GM12878 (cell line): ENCODE data around the gene NARF. TPM values are rescaled to one million over a fixed set of nuclear protein-coding genes. Genes with fewer than 3 reads are reported as not detected.
A peak's percentile ranks its signal among the peaks of the same experiment; 100 is the strongest.

Experiments used
- BHLHE40 ChIP-seq, 2 experiments: fragments of 450-650 bp in 1 of 2; IDR thresholded peaks; 2 replicates each; pipeline ENCODE4 v1.6.1; 2011 to 2017; ENCODE audit warnings: low read depth in 2 of 2, borderline replicate concordance in 1 of 2, improper control_type of control experiment in 1 of 2, low read length in 1 of 2, mild to moderate bottlenecking in 1 of 2
- CTCF ChIP-seq, 3 experiments: IDR thresholded peaks in 2 of 3; conservative IDR thresholded peaks in 1 of 3; 2 replicates each; pipeline ENCODE4 v1.5.1; 2011; ENCODE audit warnings: low read depth in 3 of 3, low read length in 3 of 3, mild to moderate bottlenecking in 3 of 3, control low read depth in 2 of 3, moderate library complexity in 2 of 3, inconsistent platforms in 1 of 3, mixed read lengths in 1 of 3; ENCODE audit not compliant: control insufficient read depth in 2 of 3, insufficient read depth in 1 of 3; ENCODE audit errors: extremely low read depth in 1 of 3
- E2F4 ChIP-seq: IDR thresholded peaks from 2 replicates; pipeline ENCODE4 v1.6.1; 2012; ENCODE audit warnings: low read depth, low read length, improper control_type of control experiment
- ETV6 ChIP-seq, 2 experiments: fragments of 450-650 bp in 1 of 2; IDR thresholded peaks in 1 of 2; conservative IDR thresholded peaks in 1 of 2; 2 replicates each; pipeline ENCODE4 v1.6.1; 2014; ENCODE audit warnings: antibody characterized with exemption in 1 of 2, borderline replicate concordance in 1 of 2, low read depth in 1 of 2, mild to moderate bottlenecking in 1 of 2, moderate library complexity in 1 of 2
- JUND ChIP-seq: IDR thresholded peaks from 2 replicates; pipeline ENCODE4 v1.6.1; 2012; ENCODE audit warnings: low read depth, mild to moderate bottlenecking, low read length, improper control_type of control experiment, moderate library complexity
- KDM1A ChIP-seq: fragments of 200-600 bp; sonication (generic); IDR thresholded peaks from 2 replicates; pipeline ENCODE4 v1.6.1; 2016; ENCODE audit warnings: borderline replicate concordance
- MEF2A ChIP-seq: IDR thresholded peaks from 2 replicates; pipeline ENCODE4 v1.6.1; 2011; ENCODE audit warnings: low read depth, mild to moderate bottlenecking, low read length, moderate library complexity; ENCODE audit not compliant: insufficient read depth
- MYC ChIP-seq: IDR thresholded peaks from 2 replicates; pipeline ENCODE4 v1.6.1; 2011; ENCODE audit warnings: mild to moderate bottlenecking, low read length, moderate library complexity, inconsistent platforms; ENCODE audit not compliant: insufficient read depth, insufficient replicate concordance, insufficient read length, severe bottlenecking
- NFXL1 ChIP-seq: fragments of 450-650 bp; IDR thresholded peaks from 2 replicates; pipeline ENCODE4 v1.6.1; 2017; ENCODE audit warnings: antibody characterized with exemption, mild to moderate bottlenecking, borderline replicate concordance
- NFYA ChIP-seq: IDR thresholded peaks from 2 replicates; pipeline ENCODE4 v1.6.1; 2011; ENCODE audit warnings: low read depth, mild to moderate bottlenecking, low read length, improper control_type of control experiment, borderline replicate concordance
- PBX3 ChIP-seq: IDR thresholded peaks from 2 replicates; pipeline ENCODE4 v1.6.1; 2011; ENCODE audit warnings: mild to moderate bottlenecking, low read depth, low read length, moderate library complexity; ENCODE audit not compliant: insufficient replicate concordance
- RB1 ChIP-seq: fragments of 450-650 bp; formaldehyde crosslinking; IDR thresholded peaks from 2 replicates; pipeline ENCODE4 v1.6.1; 2017; ENCODE audit warnings: mild to moderate bottlenecking, borderline replicate concordance
- RCOR1 ChIP-seq: conservative IDR thresholded peaks from 2 replicates; pipeline ENCODE4 v1.6.1; 2012; ENCODE audit warnings: low read depth, low read length, improper control_type of control experiment
- RELB ChIP-seq: fragments of 450-650 bp; IDR thresholded peaks from 2 replicates; pipeline ENCODE4 v1.6.1; 2017; ENCODE audit warnings: low read depth, mild to moderate bottlenecking, moderate library complexity
- SMC3 ChIP-seq: IDR thresholded peaks from 2 replicates; pipeline ENCODE4 v1.6.1; 2011; ENCODE audit warnings: low read length, improper control_type of control experiment, borderline replicate concordance
- SP1 ChIP-seq: IDR thresholded peaks from one replicate; pipeline ENCODE4 v1.6.1; 2011; ENCODE audit warnings: low read depth, low read length
- SPI1 ChIP-seq: IDR thresholded peaks from 2 replicates; pipeline ENCODE4 v1.6.1; 2011; ENCODE audit warnings: low read depth, mild to moderate bottlenecking, low read length, moderate library complexity, borderline replicate concordance; ENCODE audit not compliant: insufficient read depth
- SREBF2 ChIP-seq: IDR thresholded peaks from 2 replicates; pipeline ENCODE4 v1.6.1; 2012; ENCODE audit warnings: mild to moderate bottlenecking, low read length
- STAT1 ChIP-seq: fragments of 450-650 bp; conservative IDR thresholded peaks from 2 replicates; pipeline ENCODE4 v1.6.1; 2014; ENCODE audit warnings: antibody characterized with exemption, mild to moderate bottlenecking
- TCF7 ChIP-seq: IDR thresholded peaks from 2 replicates; pipeline ENCODE4 v1.6.1; 2014; ENCODE audit warnings: antibody characterized with exemption, borderline replicate concordance
- ZNF24 ChIP-seq: fragments of 450-650 bp; IDR thresholded peaks from 2 replicates; pipeline ENCODE4 v1.6.1; 2017; ENCODE audit warnings: antibody characterized with exemption, mild to moderate bottlenecking
- polyA plus RNA-seq, 11 experiments: library from polyadenylated mRNA; depleted of rRNA in 4 of 11; unstranded in 6 of 11; stranded (reverse) in 5 of 11; fragments of >200 nt; fragmentation: Nextera tagmentation in 4 of 11; fragmentation: Illumina TruSeq in 1 of 11; extraction: Ambion mirVana in 4 of 11; extraction: Trizol in 1 of 11; gene quantifications; 1 replicate in 1 of 11; 2 replicates in 10 of 11; pipeline versions ENCODE4 v1.2.1 to v1.2.3, GENCODE V29; 2011 to 2016; ENCODE audit warnings: inconsistent platforms in 2 of 11, missing spikeins in 2 of 11, low read depth in 1 of 11
- total RNA-seq, 4 experiments: library from RNA; depleted of rRNA in 3 of 4; stranded (reverse); fragments of >200 nt in 3 of 4; fragmentation: Illumina TruSeq in 1 of 4; extraction: Trizol in 1 of 4; gene quantifications; 2 replicates each; pipeline versions ENCODE4 v1.2.1 to v1.2.3, GENCODE V29; 2013 to 2021

NARF gene
- total and polyA plus RNA-seq, 10 of the 15 experiments (the other 5 are each of a cell fraction or from before 2014, with no cell fraction given) = 16.7 to 126 (median 47.5) TPM

- TF ChIP-seq PBX3 = no peak
- no peak for TF ChIP-seq SREBF2
- no peak for TF ChIP-seq E2F4
- no peak for TF ChIP-seq TCF7
- no peak for TF ChIP-seq JUND
- TF ChIP-seq ZNF24 = peak; percentile 73; the same call in 1 of the 2 replicates
- TF ChIP-seq SPI1 = no peak
- no peak for TF ChIP-seq RELB
- no peak for TF ChIP-seq MYC
- no peak for TF ChIP-seq MEF2A
- TF ChIP-seq RCOR1 = no peak
- peak; percentile 63 to 87; a peak in 3 of 4 replicates for TF ChIP-seq BHLHE40 (IDR thresholded peaks at IDR 0.05; ENCODE audit: borderline replicate concordance in 1 of 2, low read depth in 2 of 2, low read length in 1 of 2)
- TF ChIP-seq CTCF (IDR thresholded peaks at IDR 0.05 in 2 of 3, conservative IDR thresholded peaks at IDR 0.05 in 1 of 3; ENCODE audit: control insufficient read depth in 2 of 3, extremely low read depth in 1 of 3, insufficient read depth in 1 of 3, low read depth in 3 of 3, low read length in 3 of 3) = no peak
- peak; percentile 97; the same call in 1 of the 2 replicates for TF ChIP-seq RB1
- peak; percentile 82 for TF ChIP-seq SP1
- TF ChIP-seq ETV6 (conservative IDR thresholded peaks at IDR 0.05 in 1 of 2, IDR thresholded peaks at IDR 0.05 in 1 of 2; ENCODE audit: borderline replicate concordance in 1 of 2, low read depth in 1 of 2) = no peak
- peak; percentile 78; the same call in 1 of the 2 replicates for TF ChIP-seq NFXL1
- no peak for TF ChIP-seq NFYA
- TF ChIP-seq SMC3 = no peak
- no peak for TF ChIP-seq KDM1A
- peak; percentile 85 for TF ChIP-seq STAT1
These were observed 40.2 kb upstream of the NARF start, which contains the start of the genes HEXD and OGFOD3 (continued) for GRCh38 chr17:82418001-82418986.
